T-helper 22 cell (primary cell): ENCODE data around the gene STOX2.
"Not testable (repeated sequence)": the region's sequence is repeated elsewhere in the genome, so short reads cannot be mapped to it uniquely, and the experiment has no call there.

Experiments
- DNase-seq: peaks from one replicate; pipeline ENCODE4 v3.0.0-alpha.2; 2020; ENCODE audit warnings: low read depth

Gene STOX2

DNA sequence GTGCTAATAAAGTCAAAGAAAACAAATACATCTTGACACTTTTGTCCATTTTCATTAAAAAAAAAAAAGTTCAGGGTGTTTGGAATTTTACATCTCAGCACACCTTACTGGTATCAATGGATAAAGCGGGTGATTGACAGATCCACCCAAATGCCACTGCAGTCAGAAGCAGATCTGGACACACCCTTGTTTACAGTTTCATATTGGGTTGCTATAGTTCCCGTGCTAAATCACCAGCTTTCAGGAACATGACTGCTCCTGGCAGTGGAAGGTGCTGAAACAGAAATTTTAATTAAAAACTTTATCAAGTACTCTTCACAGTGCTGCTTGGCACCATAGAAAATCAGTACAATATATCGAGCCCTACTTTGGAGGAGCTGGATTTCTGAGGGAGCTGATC lies 116.3 kb downstream of the STOX2 start:
- DNase-seq: no peak

GRCh38 chr4:184022679-184023383 lies 117.7 kb downstream of the STOX2 start:
- no peak for DNase-seq

- DNase-seq: no peak
Observed at GRCh38 chr4:184024637-184025036, 119.5 kb downstream of the STOX2 start.

DNA sequence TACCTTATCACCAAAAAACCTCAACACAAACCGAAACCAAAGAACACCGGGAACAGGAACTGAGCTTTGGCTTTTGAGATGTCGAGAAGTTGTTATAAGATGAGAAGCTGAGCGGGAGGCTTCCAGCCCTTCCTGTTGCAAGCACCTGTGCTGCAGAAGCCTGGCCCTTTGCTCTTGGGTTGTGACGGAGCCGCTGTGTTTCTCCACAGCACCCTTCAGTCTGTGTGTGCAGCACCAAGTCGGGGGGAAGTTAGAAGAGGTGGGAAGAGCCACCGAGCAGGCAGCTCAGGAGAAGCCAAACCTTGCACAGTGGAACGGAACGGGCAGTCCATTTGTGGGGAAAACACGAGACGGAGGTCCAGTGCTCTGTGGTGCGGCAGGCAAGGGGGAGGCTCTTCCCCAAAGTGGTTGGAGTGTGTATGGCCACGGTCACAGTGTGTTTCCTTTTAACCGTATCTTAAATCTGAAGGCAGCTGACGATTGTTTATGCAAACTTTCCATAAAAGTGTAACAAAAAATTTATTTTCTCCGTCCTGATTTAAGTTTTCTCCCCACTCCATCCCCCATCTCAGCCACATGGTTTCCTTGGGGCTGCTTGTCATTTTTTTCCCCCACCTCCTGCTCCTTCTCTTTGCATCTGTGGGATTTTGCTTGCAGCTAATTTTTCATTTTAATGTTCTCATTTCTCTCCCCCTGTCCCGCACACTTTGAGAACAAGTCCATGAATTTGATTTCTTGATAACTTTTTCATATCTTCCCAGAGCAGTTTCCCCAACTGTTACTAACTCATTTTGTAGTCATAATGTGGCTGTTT lies 123.7 kb downstream of the STOX2 start:
- no peak for DNase-seq

DNA sequence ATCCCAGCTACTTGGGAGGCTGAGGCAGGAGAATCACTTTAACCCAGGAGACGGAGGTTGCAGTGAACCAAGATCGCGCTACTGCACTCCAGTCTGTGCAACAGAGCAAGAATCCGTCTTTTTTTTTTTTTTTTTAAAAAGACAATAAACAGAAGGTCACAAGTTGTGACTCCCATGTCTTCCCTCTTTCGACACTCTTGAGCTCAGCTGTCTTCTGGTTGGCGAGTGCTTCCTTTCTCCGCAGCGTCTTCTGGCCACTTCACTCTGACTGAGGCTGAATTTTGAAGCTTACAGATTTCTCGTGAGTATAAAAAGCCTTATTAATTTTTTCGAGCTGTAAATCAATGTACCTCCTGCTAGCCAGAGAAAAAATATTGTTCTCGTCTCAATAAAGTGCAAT lies 124.9 kb downstream of the STOX2 start:
- no peak for DNase-seq

DNA sequence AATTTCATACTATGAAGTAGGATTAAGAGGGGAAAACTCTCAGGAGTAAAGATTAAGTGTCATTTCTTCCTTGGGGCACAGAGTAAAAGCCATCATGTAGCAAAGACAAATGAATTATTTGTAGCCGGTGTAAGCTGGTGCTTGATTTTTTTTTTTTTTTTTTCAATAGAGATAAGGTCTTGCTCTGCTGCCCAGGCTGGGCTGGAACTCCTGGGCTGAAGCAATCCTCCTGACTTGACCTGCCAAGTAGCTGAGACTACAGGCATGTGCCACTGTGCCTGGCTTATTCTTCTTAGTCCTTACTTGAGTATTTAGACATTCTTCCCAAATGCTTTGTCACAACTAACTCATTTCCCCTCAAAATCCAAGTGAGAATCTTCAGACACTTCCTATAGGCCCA lies 125.7 kb downstream of the STOX2 start:
- no peak for DNase-seq

GRCh38 chr4:184032091-184032490 lies 127.0 kb downstream of the STOX2 start:
- no peak for DNase-seq

DNA sequence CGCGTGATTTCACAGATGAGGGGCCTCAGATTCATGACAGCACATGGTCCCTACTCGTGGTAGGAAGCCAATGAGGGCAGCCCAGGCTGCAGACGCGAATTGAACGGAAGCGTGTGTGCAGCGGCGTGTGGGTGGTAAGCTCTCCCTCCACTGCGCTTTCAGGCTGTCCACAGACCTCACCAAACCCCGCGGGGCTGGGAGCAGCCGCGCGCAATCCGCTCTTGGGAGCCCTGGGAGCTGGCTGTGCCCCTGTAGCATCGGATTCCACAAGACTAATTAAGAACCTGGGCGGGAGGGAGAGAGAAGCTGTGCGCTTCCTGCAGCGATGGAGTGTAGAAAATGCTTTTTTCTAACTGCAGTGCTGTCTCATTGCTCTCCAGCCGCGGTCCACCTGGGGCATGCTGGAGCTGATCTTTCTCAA lies 134.9 kb downstream of the STOX2 start:
- no peak for DNase-seq

DNA sequence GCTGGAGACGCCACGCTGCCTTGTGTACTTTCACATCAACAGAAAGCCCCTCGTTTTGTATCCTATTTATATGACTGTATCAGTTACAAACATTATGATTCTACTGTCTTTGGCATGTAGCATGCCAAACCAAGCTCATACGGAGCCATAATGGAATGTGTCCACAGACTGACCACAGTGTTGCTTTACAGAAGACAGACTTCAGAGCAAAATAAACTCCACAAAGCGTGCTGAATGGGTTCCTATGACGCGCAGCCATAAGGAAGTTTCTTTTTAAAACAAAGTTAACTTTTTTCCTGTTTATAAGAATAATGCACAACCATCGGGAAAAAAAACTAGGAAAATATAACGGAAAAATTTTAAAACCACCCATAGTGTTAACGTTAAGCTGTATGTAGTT lies 136.0 kb downstream of the STOX2 start:
- no peak for DNase-seq

- DNase-seq: no peak
Observed at GRCh38 chr4:184046148-184046547, 141.0 kb downstream of the STOX2 start.

DNA sequence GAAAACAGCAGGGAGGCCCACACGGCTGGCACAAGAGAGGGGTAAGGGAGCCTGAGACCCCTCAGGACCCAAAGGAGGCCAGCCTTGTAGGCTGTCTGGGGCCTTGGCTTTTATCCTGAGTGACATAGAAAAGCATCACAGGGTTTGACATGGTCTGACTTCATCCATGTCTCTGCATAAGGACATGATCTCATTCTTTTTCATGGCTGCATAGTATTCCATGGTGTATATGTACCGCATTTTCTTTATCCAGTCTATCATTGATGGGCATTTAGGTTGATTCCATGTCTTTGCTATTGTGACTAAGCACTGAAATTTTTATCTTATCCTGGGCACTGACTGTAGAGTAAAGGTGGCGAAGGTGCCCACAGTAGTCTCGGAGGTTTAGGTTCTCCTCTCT lies 146.2 kb downstream of the STOX2 start:
- DNase-seq: not testable (repeated sequence)

DNA sequence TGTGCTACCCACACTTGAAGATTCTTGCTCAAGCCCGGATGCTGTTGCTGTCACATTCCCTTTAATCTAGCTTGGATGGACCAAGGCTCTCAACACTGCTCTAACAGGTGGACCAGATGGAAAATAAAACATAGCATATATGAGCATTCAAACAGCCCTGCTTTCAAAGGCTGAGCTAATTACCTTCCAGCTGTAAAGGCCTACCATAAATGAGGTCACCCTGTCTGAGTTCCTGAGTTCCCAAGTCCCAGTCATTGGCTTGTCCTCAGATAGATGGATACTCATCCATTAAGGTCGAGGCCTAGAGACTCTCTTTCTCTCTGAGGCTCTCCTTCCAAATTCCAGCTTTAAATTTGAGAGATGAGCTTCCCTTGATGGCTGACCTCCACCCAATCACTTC lies 147.5 kb downstream of the STOX2 start:
- DNase-seq: no peak

- no peak for DNase-seq
Observed at GRCh38 chr4:184053434-184053833, 148.3 kb downstream of the STOX2 start.

GRCh38 chr4:184056877-184057276 lies 151.8 kb downstream of the STOX2 start:
- DNase-seq: no peak

- no peak for DNase-seq
Observed at GRCh38 chr4:184058026-184058425, 152.9 kb downstream of the STOX2 start.

DNA sequence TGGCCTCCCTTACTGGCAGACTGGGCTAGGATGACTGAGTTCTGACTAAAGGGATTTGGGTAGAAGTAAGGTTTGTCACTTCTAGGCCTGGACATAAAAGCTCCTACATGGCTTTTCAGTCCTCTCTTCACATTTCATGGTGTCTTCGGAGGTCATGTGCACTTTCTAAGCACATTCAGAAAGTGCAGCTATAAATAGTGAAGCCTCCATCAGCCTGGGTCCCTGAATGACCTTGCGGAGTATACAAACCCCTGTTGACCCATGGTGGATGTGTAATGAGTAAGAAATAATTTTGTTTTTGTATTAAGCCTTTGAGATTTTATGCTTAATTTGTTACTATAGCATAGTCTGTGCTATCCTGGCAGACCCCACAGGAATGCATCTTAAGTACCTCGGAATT lies 154.0 kb downstream of the STOX2 start:
- DNase-seq: no peak

DNA sequence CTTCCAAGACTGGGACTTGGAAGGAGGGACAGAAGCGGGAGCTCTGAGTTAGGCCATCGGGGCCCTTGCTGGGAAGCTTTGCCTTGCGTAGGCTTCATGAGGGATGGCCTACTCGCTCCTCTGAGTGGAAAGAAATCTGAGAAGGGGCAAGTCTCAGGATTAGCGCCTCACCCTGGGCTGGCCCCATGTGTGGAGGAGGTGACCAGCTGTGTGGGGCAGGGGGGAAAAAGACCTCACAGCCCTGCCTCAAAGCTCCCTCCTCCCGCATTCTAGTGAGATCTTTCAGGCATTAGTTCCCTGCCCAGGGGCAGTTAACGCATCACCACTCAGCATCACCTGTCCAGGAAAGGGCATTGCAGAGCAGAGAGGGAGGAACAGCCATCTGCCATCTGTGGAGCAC lies 156.5 kb downstream of the STOX2 start:
- no peak for DNase-seq

- no peak for DNase-seq
Observed at GRCh38 chr4:184062769-184063168, 157.7 kb downstream of the STOX2 start.

- DNase-seq: no peak
Observed at GRCh38 chr4:184064877-184065276, 159.8 kb downstream of the STOX2 start.

DNA sequence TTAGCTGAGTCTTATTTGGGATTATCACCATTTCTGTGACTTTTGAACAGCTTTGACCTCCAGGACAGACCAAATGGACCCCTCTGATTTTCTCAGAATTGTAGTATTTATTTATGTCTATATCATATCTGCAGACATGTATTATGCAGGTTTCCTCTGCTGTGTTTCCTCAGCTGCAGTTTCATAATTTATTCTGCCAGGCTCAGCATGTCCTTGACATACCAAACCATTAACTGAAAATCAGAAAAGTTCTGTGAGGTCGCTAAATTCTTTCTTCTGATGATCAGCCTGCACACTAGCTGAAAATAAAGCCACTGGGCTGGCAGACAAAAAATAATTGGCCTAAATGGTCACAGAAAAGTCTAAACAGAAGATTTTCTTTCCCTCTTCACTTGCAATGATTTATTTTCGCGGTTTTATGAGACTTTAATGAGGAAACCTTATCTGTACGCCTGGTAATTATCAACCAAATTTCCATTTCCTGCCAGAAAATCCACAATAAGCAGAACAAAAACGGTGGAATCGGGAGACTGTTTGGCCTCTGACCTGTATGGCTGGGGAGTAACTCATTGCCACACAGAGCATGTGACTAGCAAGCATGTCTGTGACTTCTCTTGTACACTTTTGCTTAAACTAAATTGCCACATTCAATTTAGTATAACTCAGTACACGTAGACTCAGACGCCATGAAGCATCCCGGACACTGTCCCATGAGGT lies 161.6 kb downstream of the STOX2 start:
- no peak for DNase-seq

DNA sequence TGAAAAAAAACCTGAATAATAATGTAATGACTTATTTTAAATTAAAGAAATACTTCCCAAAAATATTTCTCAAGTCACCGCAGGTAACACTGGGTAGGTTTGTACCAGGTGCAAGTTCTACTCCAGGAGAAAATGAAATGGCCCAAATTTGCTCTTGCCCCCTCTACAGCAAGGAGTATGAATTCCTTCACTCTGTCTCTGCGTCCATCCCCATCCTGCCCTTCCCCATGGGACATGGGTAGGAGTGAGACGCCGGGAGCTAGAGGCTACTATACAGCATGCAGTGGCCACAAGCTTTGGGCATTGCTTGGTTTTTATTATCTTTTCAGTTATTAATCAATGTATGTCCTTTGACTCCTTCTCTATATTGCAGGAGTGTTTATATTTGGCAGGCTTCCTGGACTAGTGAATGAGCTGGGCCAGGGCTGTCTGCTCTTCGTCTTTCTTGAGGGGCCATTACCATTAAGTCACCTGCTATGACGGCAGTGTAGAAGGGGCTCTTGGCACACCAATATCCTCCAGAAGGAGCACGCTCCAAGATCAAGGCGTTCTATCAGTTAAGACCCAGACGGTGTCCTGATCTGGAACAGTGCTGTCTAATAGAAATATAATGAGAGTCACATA lies 162.9 kb downstream of the STOX2 start:
- DNase-seq: no peak
